Measurements from ENCODE around the gene SEC22A.

SEC22A gene

DNA sequence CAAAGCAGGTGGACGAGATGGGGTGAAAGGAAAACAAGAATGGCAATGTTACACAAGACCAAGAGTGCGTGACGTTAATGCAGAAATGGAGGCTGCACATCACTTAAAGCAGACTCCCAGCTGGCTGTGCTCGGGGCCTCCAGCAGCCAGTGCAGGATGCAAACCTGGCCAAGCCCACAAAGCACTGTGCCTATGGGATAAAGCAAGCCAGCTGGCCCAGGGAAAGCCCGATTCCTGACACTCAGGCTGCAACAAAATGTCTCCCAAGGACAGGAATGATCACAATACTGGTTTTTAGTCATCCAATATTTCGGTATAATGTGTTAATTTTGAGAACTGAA is 86.2 kb downstream of the SEC22A start:
- DNase-seq (ENCODE audit: low read depth): no peak

- no peak for DNase-seq (ENCODE audit: low read depth)
These were observed 87.8 kb downstream of the SEC22A start for GRCh38 chr3:123289391-123290106.

DNA sequence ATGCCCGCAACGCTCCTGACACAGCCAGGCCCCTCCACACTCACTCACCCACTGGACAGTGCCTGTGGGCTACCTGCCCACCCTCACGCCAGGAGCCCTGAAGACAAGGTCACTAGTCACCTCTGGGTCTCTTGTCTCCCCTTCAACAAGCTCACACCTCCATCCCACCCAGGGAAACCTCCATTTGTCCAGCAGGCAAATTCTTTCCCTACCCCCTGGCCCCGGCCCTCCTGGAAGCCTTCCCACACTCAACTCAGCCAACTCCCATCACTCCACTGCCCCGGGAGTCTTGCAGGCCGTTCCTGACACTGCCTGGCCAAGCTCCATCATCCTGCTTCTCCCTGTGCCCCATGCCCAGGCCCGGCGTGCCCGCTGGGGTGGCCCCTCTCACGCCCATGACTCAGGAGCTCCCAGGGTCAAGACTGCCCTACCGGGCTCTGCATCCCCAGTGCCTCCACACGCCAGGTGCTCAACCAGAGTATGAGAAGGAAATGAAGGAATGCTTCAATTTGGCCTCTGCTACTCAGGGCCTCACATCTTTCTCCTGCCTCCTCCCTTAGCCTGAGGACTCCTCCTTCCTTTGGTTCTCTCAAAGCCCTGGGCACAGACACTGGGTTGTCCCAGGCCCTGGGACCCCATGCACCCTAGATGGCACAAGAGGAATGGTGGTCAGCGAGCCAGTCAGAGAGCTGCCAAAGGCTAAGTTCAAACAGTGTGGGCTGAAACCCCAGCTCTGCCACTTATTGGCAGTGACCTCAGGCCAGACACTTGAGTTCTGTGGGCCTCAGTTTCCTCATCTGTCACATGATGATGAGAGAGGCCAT is 88.6 kb downstream of the SEC22A start:
- no peak for DNase-seq (ENCODE audit: low read depth)

GRCh38 chr3:123290962-123291361 is 89.2 kb downstream of the SEC22A start:
- no peak for DNase-seq (ENCODE audit: low read depth)

GRCh38 chr3:123291404-123291803 is 89.7 kb downstream of the SEC22A start:
- no peak for DNase-seq (ENCODE audit: low read depth)

DNA sequence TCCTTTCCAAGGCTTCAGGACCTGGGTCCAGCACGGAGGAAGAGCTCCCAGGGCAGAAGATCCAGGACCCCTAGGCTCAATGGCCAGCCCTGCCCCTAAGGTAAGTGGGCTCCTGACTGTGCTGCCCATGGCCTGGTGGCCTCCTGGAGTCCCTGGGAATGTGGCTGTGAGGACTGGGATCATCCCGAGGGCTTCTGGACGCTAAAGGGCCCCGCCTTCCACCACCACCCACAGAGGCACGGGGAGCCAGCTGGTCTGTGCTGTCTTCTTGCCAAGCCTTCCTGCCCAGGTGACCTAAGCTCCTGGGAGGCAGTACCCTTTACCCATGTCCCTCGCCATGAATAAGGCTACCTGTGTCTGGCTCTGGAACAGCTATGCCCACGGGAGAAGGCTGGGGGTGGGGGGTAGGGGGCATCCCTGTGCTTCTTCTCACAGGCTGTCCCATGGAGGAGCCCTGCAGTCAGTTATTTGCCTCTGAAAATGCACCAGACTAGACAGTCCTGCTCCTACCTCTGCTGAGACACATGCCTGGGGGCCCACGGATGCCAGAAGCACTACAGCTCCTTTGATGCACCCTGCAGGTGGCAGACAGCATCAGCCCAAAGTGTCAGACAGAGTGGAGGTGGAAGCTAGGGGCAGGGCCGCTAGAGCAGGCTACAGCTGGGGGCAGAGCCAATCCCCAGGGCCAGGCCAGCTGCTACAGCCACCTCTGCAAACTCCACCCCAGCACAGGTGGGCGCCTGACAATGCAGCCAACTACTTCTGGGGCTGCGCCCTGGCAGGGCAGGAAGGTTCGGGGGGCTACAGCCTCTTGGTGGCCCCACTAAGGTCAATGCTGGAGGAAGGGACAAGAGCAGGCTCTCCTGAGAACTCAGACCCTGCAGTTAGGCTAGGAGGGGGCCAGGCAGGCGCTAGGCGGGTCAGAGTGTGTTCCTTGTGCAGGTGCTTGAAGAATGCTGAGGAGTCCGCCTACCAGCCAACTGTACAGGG is 90.9 kb downstream of the SEC22A start:
- no peak for DNase-seq (ENCODE audit: low read depth)

DNA sequence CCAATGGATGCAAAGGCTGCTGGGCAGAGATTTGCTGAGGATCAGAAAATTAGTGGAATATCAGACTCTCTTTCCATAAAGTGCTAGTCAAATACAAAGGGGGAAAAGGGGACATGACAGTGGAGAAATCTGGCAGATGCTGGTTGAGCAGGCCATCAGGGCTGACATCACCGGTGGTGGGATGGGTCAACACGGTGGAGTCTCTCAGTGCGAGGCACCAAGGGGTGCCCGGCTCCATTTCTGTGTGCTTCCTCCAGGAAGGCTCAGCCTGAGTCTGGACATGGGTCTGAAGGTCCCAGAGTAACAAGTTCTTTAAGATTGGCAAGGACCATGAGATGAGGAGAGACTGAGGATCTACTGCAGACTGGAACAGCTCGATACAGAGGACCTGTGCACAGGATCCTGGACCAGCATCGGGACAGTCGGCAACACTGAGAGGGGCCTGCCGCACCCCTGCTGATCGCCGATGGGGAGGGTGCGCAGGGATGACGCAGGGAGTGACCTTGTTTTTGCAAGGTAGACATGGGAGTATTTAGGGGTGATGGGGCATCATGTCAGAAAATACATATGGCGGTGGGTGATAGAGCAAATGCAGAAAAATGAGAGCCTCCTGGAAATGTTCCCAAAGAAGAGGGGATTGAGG is 92.7 kb downstream of the SEC22A start:
- no peak for DNase-seq (ENCODE audit: low read depth)

GRCh38 chr3:123295171-123295900 is 93.6 kb downstream of the SEC22A start:
- DNase-seq (ENCODE audit: low read depth): no peak

DNA sequence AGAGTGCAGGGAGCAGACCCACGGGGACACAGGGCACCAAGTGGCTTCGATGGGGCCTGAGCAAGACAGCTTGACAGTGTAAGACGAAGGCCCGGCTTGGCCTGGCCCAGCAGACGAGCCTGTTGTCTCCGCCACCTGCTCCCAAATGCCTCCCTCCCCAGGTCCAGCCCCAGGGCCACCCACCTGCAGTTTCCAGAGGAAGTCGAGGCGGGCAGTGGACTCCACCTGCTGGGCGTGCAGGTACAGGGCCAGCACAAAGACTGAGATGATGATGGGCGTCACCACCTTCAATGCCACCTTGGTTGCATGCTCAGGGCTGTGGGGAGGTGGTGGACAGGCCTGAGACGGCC is 94.1 kb downstream of the SEC22A start:
- DNase-seq (ENCODE audit: low read depth): no peak

GRCh38 chr3:123296261-123296660 is 94.5 kb downstream of the SEC22A start:
- no peak for DNase-seq (ENCODE audit: low read depth)

GRCh38 chr3:123296836-123297626 is 95.3 kb downstream of the SEC22A start:
- no peak for DNase-seq (ENCODE audit: low read depth)

GRCh38 chr3:123297627-123297899 is 95.8 kb downstream of the SEC22A start:
- DNase-seq (ENCODE audit: low read depth): no peak

- DNase-seq (ENCODE audit: low read depth): no peak
These were observed 97.2 kb downstream of the SEC22A start for GRCh38 chr3:123298903-123299302.

DNA sequence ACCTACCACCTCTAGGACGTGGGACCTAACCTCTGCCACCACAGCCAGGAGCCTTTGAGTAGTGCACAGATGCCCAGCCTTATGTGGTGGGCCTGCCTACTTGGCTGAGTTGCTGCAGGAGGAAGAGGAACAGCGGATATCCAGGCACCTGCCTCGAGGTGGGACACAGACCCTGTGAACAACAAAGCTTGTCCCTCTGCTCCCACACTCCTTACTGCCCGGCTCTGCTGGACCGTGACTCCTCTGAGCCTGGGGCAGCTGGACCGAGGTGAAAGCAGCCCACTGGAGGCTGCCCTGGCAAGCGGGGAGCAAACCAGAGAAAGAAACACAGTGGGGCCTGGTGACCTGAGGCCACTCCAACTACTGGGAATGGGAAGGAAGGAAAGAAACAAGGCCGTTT is 97.8 kb downstream of the SEC22A start:
- DNase-seq (ENCODE audit: low read depth): no peak

DNA sequence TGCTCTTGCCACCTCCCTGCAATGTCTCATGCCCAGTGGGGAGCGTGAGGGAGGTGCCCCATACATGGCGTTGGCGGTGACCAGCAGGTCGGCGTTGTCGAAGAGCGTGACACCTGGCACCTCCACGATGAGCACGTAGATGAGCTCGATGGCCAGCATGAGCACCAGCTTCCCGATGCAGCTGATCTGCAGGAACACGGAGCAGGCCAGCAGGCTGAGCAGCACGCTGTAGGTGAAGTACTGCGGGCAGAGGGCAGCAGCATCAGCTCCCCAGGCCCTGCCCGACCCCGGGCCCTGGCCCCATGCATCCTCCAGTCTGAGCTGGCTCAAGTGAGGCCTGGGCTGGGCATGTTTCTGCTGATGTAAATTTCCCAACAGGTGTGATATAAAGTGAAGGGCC is 98.3 kb downstream of the SEC22A start:
- no peak for DNase-seq (ENCODE audit: low read depth)

GRCh38 chr3:123300583-123300982 is 98.8 kb downstream of the SEC22A start:
- no peak for DNase-seq (ENCODE audit: low read depth)

GRCh38 chr3:123301331-123302184 is 99.8 kb downstream of the SEC22A start:
- DNase-seq (ENCODE audit: low read depth): no peak

DNA sequence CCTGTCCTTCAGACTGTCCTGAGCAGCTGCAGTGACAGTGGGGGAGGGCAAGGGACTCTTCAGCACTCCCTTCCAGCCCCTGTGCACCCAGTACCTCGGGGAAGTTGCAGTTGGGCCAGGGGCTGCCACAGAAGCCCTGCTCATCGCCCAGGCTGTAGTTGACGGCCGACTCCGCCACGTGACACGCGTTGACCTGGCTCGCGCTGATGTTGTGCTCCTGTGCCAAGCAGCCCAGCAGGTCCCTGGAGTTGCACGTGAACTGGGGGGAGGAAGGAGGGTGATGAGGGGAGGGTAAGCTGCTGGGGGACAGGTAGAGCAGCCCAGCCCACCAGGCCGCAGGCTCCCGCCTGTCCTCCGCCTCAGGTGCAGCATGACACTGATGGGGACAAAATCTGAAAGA is 101.2 kb downstream of the SEC22A start:
- DNase-seq (ENCODE audit: low read depth): no peak

- DNase-seq (ENCODE audit: low read depth): no peak
These were observed 102.3 kb downstream of the SEC22A start for GRCh38 chr3:123303976-123304560.

All from T follicular helper cell (primary cell).